Gastroesophageal sphincter (tissue), 4 donors: ENCODE measurements around the gene SLC6A19. TPM values are rescaled to one million over a fixed set of nuclear protein-coding genes. Genes with fewer than 3 reads are reported as not detected.
"Not testable (repeated sequence)": the region's sequence is repeated elsewhere in the genome, so short reads cannot be mapped to it uniquely, and the experiment has no call there.

Experiments
- ATAC-seq: fragments of 150-250 bp; one replicate; pipeline ENCODE4 v1.9.1; 2016; ENCODE audit warnings: mild to moderate bottlenecking, moderate library complexity
- H3K27ac ChIP-seq, 4 donors: fragments of 200-600 bp; sonication (generic) in 3 of 4; 1 replicate in 3 of 4; 2 replicates in 1 of 4; pipeline ENCODE4 v1.5.1; 2016 to 2019
- H3K27me3 ChIP-seq: fragments of 200-600 bp; sonication (generic); one replicate; pipeline ENCODE4 v1.5.1; 2019
- H3K36me3 ChIP-seq, 2 donors: fragments of 200-600 bp; sonication (generic); one replicate each; pipeline ENCODE4 v1.5.1; 2019; ENCODE audit warnings: control low read depth in 1 of 2
- H3K4me1 ChIP-seq, 3 donors: fragments of 200-600 bp; sonication (generic); 1 replicate in 2 of 3; 2 replicates in 1 of 3; pipeline ENCODE4 v1.5.1; 2016 to 2019; ENCODE audit warnings: control low read depth in 2 of 3
- H3K4me3 ChIP-seq, 2 donors: fragments of 200-600 bp; sonication (generic); one replicate each; pipeline ENCODE4 v1.5.1; 2019; ENCODE audit warnings: mild to moderate bottlenecking in 1 of 2, moderate library complexity in 1 of 2
- H3K9me3 ChIP-seq, 3 donors: fragments of 200-600 bp; sonication (generic); one replicate each; pipeline ENCODE4 v1.5.1; 2017 to 2019; ENCODE audit warnings: control low read depth in 2 of 3
- EP300 ChIP-seq: sonication (generic); formaldehyde crosslinking; IDR thresholded peaks from one replicate; pipeline ENCODE4 v1.6.1; 2017; ENCODE audit warnings: antibody characterized with exemption, mild to moderate bottlenecking
- POLR2A ChIP-seq, 2 donors: fragments of 450-650 bp; IDR thresholded peaks; one replicate each; pipeline ENCODE4 v1.6.1; 2017; ENCODE audit warnings: antibody characterized with exemption in 2 of 2, mild to moderate bottlenecking in 2 of 2, moderate library complexity in 1 of 2
- POLR2AphosphoS5 ChIP-seq: sonication (generic); formaldehyde crosslinking; IDR thresholded peaks from one replicate; pipeline ENCODE4 v1.6.1; 2017; ENCODE audit warnings: antibody characterized with exemption
- WGBS, 2 donors: methylation state at CpG; one replicate each; pipeline ENCODE4 v1.1.5; 2018; ENCODE audit warnings: low coverage in 1 of 2; 5-methylcytosine and 5-hydroxymethylcytosine counted together
- total RNA-seq, 4 donors: library from RNA; depleted of rRNA; stranded (reverse); fragments of >200 nt; gene quantifications; one replicate each; pipeline ENCODE4 v1.1.0, GENCODE V29; 2016
- TF ChIP-seq, protein P1 (sequence below), 4 experiments: fragments of 200-600 bp in 2 of 4; fragments of 450-650 bp in 2 of 4; sonication (generic) in 1 of 4; IDR thresholded peaks; one replicate each; pipeline ENCODE4 v1.5.1; 2017 to 2019; ENCODE audit warnings: antibody characterized with exemption in 4 of 4, mild to moderate bottlenecking in 2 of 4, moderate library complexity in 2 of 4

Gene SLC6A19
- total RNA-seq, 4 donors from 2014 or later, result not detected

DNA sequence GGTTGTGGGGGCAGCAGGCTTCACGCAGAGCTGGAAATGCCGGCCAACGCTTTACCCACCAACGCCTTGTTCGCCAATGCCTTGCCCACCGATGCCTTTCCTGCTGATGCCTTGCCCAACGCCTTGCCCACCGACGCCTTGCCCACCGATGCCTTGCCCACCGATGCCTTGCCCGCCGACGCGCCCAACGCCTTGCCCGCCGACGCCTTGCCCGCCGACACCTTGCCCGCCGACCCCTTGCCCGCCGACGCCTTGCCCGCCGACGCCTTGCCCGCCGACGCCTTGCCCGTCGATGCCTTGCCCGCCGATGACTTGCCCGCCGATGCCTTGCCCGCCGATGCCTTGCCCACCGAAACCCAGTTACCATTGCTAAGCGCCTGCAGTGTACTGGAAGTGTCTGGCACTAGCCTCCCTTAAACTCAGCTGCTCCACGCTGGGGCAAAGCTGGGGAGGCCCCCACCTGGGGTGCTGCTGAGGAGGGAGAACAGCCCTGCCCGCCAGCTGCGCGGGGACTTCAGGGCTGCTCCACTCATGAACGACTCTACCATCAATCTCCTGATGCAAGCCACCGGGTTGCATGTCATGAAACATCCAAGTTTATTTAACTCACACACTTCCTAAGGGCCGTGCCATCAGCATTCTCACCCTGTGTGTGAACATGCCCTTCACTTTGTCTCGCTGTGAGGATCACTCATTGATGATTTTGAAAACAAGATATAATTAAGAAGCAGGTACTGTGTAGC, 25.6 kb downstream of the SLC6A19 start:
- Histone ChIP-seq H3K4me3 (no peak overlapping the region), H3K9me3 (no peaks in the 10 kb centered on the region), H3K27ac (no peak overlapping the region), H3K4me1 (no peaks in the 10 kb centered on the region), H3K36me3 (no peaks in the 10 kb centered on the region), H3K27me3 (peaks cover 82% of the 10 kb centered on the region)
- 11 to 76% methylated on average over 4 to 5 of the region's 50 CpGs for WGBS, 2 donors
- TF ChIP-seq EP300 (no peak), POLR2AphosphoS5 (no peak)
- no peak for ATAC-seq

DNA sequence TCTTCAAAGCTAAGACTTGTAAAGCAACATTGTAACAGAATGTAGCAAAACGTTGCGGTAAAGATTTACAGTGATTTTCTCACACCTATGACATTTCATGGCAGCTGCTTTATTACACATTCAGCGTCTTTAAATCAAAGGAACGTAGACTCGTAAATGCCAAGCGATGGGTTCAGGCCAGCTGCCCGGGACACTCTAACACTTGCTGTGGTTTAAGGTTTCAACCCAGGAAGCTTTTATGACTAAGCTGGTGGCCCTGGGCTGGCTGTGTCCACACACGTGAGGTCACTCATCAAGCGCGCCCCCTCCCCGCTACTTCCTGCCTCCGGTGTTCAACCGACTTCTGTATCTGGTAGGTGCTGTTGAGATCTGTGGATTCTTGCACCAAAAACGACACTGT, 26.3 kb downstream of the SLC6A19 start:
- Histone ChIP-seq H3K4me3 (no peak overlapping the region), H3K27ac (no peak overlapping the region), H3K9me3 (no peaks in the 10 kb centered on the region), H3K27me3 (peaks cover 88% of the 10 kb centered on the region), H3K4me1 (no peaks in the 10 kb centered on the region), H3K36me3 (no peaks in the 10 kb centered on the region)
- TF ChIP-seq POLR2A (IDR thresholded peaks at IDR 0.05) (no peak), POLR2AphosphoS5 (no peak), EP300 (no peak)
- TF ChIP-seq, protein P1, sequence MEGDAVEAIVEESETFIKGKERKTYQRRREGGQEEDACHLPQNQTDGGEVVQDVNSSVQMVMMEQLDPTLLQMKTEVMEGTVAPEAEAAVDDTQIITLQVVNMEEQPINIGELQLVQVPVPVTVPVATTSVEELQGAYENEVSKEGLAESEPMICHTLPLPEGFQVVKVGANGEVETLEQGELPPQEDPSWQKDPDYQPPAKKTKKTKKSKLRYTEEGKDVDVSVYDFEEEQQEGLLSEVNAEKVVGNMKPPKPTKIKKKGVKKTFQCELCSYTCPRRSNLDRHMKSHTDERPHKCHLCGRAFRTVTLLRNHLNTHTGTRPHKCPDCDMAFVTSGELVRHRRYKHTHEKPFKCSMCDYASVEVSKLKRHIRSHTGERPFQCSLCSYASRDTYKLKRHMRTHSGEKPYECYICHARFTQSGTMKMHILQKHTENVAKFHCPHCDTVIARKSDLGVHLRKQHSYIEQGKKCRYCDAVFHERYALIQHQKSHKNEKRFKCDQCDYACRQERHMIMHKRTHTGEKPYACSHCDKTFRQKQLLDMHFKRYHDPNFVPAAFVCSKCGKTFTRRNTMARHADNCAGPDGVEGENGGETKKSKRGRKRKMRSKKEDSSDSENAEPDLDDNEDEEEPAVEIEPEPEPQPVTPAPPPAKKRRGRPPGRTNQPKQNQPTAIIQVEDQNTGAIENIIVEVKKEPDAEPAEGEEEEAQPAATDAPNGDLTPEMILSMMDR (IDR thresholded peaks at IDR 0.05), result no peak
- WGBS, 2 donors, result 19 to 33% methylated on average over 6 to 12 of the region's 14 CpGs
- no peak for ATAC-seq

DNA sequence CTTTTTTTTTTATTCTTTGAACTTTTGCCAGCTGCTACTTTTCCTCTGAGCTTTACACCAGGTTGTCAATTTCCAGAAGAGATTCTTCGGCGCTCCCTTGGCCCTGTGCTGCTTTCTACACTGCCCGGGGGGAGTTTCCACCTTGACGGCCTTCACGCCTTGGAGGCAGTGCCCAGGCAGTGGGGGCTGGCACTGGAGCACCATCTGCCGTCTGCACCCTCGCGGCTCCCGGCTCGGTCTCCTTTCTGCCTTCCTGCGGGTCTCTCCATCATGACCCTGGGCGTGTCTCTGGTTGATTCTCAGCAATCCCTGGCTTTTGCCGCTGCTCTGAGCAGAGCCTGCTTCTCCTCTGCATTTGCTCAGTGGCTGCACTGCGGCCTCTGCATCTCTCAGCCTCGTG, 26.7 kb downstream of the SLC6A19 start:
- Histone ChIP-seq H3K27me3 (peaks cover 88% of the 10 kb centered on the region), H3K9me3 (no peaks in the 10 kb centered on the region), H3K4me1 (no peaks in the 10 kb centered on the region), H3K36me3 (no peaks in the 10 kb centered on the region), H3K4me3 (no peak overlapping the region), H3K27ac (no peak overlapping the region)
- ATAC-seq, result no peak
- 39 to 56% methylated on average over 6 to 13 of the region's 15 CpGs for WGBS, 2 donors
- TF ChIP-seq POLR2A (IDR thresholded peaks at IDR 0.05), result no peak
- TF ChIP-seq, protein P1 (IDR thresholded peaks at IDR 0.05), result no peak
- no peak for TF ChIP-seq POLR2AphosphoS5
- TF ChIP-seq EP300, result no peak

DNA sequence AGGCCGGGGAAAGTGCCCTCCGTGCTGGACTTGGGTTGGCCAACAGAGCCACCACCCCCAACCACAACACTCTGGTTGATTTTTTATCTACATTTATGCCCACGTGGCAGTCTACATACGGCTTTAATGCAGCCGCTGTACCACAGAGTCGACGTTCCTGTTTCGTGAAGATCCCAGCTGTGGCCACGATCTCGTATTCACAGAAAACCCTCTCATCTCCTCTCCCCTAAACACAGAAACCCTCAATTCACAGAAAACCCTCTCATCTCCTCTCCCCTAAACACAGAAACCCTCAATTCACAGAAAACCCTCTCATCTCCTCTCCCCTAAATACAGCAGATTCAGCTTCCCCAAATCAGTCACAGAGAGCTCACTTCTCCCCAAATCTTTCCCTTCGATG, 27.6 kb downstream of the SLC6A19 start:
- ATAC-seq, H3K4me1 ChIP-seq, H3K4me3 ChIP-seq, H3K36me3 ChIP-seq, H3K27ac ChIP-seq, H3K9me3 ChIP-seq: not testable (repeated sequence)
- 85 to 86% methylated on average over 9 to 11 of the region's 11 CpGs for WGBS, 2 donors
- H3K27me3 ChIP-seq, result peaks cover 84% of the 10 kb centered on the region

DNA sequence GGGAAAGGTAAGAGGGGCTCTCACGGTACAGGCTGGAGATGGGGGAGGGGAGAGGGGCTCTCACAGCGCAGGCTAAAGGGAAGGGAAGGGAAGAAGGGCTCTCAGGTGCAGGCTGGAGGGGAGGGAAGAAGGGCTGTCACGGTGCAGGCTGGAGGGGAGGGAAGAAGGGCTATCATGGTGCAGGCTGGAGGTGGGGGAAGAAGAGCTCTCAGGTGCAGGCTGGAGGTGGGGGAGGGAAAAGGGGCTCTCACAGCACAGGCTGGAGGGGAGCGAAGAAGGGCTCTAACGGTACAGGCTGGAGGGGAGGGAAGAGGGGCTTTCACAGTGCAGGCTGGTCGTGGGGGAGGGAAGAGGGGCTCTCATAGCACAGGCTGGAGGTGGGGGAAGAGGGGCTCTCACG, 28.4 kb downstream of the SLC6A19 start:
- H3K9me3 ChIP-seq, result peaks cover 0 to 8% (median 0%) of the 10 kb centered on the region in 3 donors
- H3K27ac ChIP-seq, result no peak overlapping the region
- no peaks in the 10 kb centered on the region for H3K4me1 ChIP-seq
- no peak overlapping the region for H3K4me3 ChIP-seq
- ATAC-seq, result no peak
- no peaks in the 10 kb centered on the region for H3K36me3 ChIP-seq
- 14 to 29% methylated on average over 4 to 7 of the region's 7 CpGs for WGBS, 2 donors
- peaks cover 84% of the 10 kb centered on the region for H3K27me3 ChIP-seq
- TF ChIP-seq POLR2AphosphoS5 (no peak), EP300 (no peak), POLR2A (IDR thresholded peaks at IDR 0.05) (no peak)
- TF ChIP-seq, protein P1 (IDR thresholded peaks at IDR 0.05), result no peak

DNA sequence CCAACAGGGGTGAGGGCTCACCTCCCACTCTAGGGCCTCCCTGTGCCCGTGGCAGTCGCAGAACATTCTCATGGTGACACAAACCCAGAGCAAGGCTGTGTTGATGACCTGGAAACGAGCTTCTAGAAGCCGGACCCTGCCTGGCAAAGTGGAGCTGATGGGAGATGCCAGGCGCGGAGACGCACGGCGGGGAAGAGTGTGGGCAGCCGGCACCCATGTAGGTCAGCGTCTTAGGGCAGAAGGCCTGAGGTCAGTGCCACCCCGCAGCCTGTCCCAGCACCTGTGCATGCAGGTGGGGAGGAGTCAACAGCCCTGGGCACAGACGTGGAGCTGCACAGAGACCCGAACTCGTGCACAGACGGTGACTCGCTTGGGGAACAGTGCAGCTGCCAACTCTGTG, 29.2 kb downstream of the SLC6A19 start:
- TF ChIP-seq EP300 (no peak), POLR2AphosphoS5 (no peak), POLR2A (IDR thresholded peaks at IDR 0.05) (no peak)
- TF ChIP-seq, protein P1 (IDR thresholded peaks at IDR 0.05), result no peak
- H3K27me3 ChIP-seq, result peaks cover 85% of the 10 kb centered on the region

More for the DNA sequence above, 29.2 kb downstream of the SLC6A19 start:
- no peaks in the 10 kb centered on the region for H3K4me1 ChIP-seq
- no peak overlapping the region for H3K4me3 ChIP-seq
- no peak for ATAC-seq
- no CpG with 5 or more reads among the region's 17 CpGs for WGBS, 2 donors
- H3K36me3 ChIP-seq, result no peaks in the 10 kb centered on the region
- peaks cover 0 to 15% (median 0%) of the 10 kb centered on the region in 3 donors for H3K9me3 ChIP-seq
- no peak overlapping the region for H3K27ac ChIP-seq
